Activated CD4-positive, alpha-beta memory T cell treated with anti-CD3 and anti-CD28 coated beads for 36 hours (primary cell): ENCODE results near the gene ZNF629. TPM values are rescaled to one million over a fixed set of nuclear protein-coding genes. Genes with fewer than 3 reads are reported as not detected.

Source experiments
- CTCF ChIA-PET: fragments of 350-600 bp; sonication (Branson Sonifier 250); formaldehyde crosslinking; loops from one replicate; lab custom pipeline; 2021; ENCODE audit warnings: antibody characterized with exemption, inconsistent platforms; lab: Charles Lee
- POLR2A ChIA-PET: fragments of 350-600 bp; sonication (Branson Sonifier 250); formaldehyde crosslinking; loops from one replicate; lab custom pipeline; 2021; ENCODE audit warnings: antibody characterized with exemption; lab: Charles Lee
- DNase-seq: peaks from one replicate; pipeline ENCODE4 v3.0.0-alpha.2; 2020
- H3K27ac Mint-ChIP-seq: one replicate; pipeline ENCODE4 v1.8.0; 2021; ENCODE audit warnings: mixed read lengths
- H3K27me3 Mint-ChIP-seq: one replicate; pipeline ENCODE4 v1.8.0; 2021; ENCODE audit warnings: mixed read lengths
- H3K36me3 Mint-ChIP-seq: one replicate; pipeline ENCODE4 v1.8.0; 2021; ENCODE audit warnings: mixed read lengths
- H3K4me1 Mint-ChIP-seq: one replicate; pipeline ENCODE4 v1.8.0; 2021; ENCODE audit warnings: low read depth, mixed read lengths
- H3K4me3 Mint-ChIP-seq: one replicate; pipeline ENCODE4 v1.8.0; 2021; ENCODE audit warnings: mild to moderate bottlenecking, mixed read lengths
- H3K9me3 Mint-ChIP-seq: one replicate; pipeline ENCODE4 v1.8.0; 2021; ENCODE audit warnings: mixed read lengths
- intact Hi-C: fragments of 100-400 bp; cut with micrococcal nuclease; formaldehyde crosslinking; loops from one replicate; pipeline ENCODE4 v1.15.1; 2023
- total RNA-seq, 2 experiments: library from RNA; stranded (reverse); gene quantifications; one replicate each; pipeline ENCODE4 v1.2.3, GENCODE V29; 2021

Gene ZNF629
- total RNA-seq, 2 experiments from 2014 or later = 2.9 to 3.1 TPM

DNA sequence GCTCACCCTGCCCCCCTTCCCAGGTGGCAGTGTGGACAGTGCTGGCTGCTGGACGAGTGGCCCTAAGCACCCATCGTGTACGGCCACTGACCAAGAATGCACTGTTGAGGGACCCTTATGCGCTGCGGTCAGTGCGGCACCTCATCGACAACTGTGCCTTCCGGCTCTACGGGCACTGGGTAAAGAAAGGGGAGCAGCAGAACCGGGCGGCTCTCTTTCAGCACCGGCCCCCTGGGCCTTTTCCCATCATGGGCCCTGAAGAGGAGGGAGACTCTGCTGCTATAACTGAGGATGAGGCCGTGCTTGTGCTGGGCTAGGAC, 30.3 kb downstream of the ZNF629 start:
- no peak overlapping the region for H3K4me3 Mint-ChIP-seq
- peaks cover 3% of the 10 kb centered on the region for H3K36me3 Mint-ChIP-seq
- ChIA-PET POLR2A (no interaction called here), CTCF (no interaction called here)
- peaks cover 10% of the 10 kb centered on the region for H3K4me1 Mint-ChIP-seq
- H3K27ac Mint-ChIP-seq = no peak overlapping the region
- DNase-seq = no peak
- intact Hi-C loops = no loop called here
- no peaks in the 10 kb centered on the region for H3K27me3 Mint-ChIP-seq
- H3K9me3 Mint-ChIP-seq = no peaks in the 10 kb centered on the region

DNA sequence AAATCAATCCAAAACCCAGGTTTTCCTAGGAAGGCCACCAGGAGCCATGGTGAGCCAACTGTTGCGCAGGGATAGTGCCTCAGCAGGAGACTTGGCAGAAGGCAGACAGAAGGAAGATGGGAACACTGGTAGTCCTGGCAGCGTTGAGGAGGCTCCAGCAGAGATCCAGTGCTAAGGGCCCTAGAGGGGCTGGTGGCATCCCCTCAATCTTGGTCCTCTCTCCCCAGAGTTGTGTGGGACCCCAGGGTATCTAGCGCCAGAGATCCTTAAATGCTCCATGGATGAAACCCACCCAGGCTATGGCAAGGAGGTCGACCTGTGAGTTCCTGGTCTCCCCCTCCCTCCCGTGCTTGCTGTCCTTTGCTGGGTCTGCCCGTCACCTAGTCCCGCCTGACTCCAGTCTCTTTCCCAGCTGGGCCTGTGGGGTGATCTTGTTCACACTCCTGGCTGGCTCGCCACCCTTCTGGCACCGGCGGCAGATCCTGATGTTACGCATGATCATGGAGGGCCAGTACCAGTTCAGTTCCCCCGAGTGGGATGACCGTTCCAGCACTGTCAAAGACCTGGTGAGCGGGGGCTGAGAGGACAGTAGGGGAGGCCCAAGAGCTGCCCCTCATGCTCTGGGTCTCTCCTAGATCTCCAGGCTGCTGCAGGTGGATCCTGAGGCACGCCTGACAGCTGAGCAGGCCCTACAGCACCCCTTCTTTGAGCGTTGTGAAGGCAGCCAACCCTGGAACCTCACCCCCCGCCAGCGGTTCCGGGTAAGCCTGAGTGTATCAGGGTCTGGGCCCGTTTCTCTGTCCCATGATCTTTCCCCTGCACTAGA, 30.8 kb downstream of the ZNF629 start:
- DNase-seq = no peak
- POLR2A ChIA-PET = no interaction called here
- Mint-ChIP-seq H3K27me3 (no peaks in the 10 kb centered on the region), H3K4me1 (peaks cover 9% of the 10 kb centered on the region), H3K27ac (no peak overlapping the region), H3K4me3 (no peak overlapping the region), H3K36me3 (peaks cover 9% of the 10 kb centered on the region), H3K9me3 (no peaks in the 10 kb centered on the region)
- CTCF ChIA-PET = no interaction called here
- intact Hi-C loops = no loop called here

DNA sequence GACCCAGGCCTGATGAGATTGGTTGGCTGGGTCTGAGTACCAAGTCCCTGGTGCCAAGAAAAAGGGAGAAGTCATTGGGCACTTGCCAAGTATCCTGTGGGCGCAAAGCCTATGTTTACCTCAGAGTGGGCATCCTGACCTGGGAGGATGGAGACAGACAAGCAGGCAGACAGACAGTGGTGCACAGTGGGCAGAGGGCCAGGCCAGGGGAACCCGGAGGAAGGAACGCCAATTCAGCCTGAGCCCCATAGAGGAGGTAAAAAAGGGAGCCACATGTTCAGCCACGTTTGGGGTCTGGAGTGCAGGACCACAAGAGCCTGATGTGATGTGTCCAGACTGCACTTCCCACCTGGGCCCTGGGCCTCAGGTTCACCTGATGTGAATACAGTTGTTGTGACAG, 33.4 kb downstream of the ZNF629 start:
- peaks cover 14% of the 10 kb centered on the region for H3K36me3 Mint-ChIP-seq
- ChIA-PET CTCF (no interaction called here), POLR2A (no interaction called here)
- peaks cover 11% of the 10 kb centered on the region for H3K4me1 Mint-ChIP-seq
- no peak overlapping the region for H3K4me3 Mint-ChIP-seq
- H3K9me3 Mint-ChIP-seq = no peaks in the 10 kb centered on the region
- peak overlapping the region; percentile 10 for H3K27ac Mint-ChIP-seq
- H3K27me3 Mint-ChIP-seq = no peaks in the 10 kb centered on the region
- DNase-seq = no peak
- intact Hi-C loops = no loop called here

DNA sequence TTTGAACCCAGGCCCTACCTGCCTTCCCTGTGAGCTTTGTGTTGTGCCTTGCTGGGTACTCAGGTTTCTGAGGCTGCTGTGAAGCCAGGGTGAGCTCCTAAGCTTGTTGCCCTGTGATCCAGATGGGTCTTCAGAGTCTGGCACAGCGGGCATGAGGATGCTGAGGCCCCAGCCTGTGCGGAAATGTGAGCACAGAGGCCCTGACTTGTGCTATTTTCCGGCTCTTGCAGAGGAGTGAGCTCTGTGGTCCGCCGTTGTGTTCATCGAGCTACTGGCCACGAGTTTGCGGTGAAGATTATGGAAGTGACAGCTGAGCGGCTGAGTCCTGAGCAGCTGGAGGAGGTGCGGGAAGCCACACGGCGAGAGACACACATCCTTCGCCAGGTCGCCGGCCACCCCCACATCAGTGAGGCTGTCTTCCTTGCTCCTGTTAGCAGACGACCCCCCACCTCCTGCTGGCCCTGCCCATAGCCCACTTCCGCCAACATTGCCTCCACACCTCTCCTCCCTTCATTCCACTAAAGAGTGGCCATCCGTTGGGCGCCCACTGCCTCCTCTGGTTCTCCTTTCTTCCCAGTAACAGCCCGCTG, 36.0 kb downstream of the ZNF629 start:
- Mint-ChIP-seq H3K27ac (no peak overlapping the region), H3K27me3 (no peaks in the 10 kb centered on the region), H3K9me3 (no peaks in the 10 kb centered on the region), H3K4me1 (peaks cover 20% of the 10 kb centered on the region), H3K4me3 (no peak overlapping the region), H3K36me3 (peaks cover 14% of the 10 kb centered on the region)
- intact Hi-C loops = no loop called here
- POLR2A ChIA-PET = interaction anchor here (1.3 kb wide), 1 partner anchor 9 kb away, joined by 3 read pairs; no protein-coding TSS in a partner anchor
- DNase-seq = no peak
- CTCF ChIA-PET = no interaction called here

DNA sequence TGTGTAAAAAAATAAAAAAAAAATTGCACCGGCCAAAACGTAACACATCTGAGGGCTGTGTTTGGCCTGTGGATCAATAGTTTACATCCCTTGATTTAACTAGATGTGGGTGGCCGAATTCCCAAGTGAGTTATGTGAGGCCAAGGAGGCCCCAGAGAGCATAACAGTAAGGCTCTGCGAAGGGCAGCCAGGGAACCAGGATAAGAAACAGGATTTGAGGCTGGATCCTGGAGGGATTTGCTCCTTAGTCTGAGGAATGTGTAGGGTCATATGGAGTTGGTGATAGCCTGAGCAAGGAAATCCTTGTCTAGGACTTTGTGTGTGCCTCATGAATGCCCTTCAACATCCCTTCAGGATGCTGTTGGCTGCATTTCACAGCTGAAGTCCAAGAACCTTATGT, 36.8 kb downstream of the ZNF629 start:
- Mint-ChIP-seq H3K4me1 (peaks cover 20% of the 10 kb centered on the region), H3K27me3 (no peaks in the 10 kb centered on the region), H3K9me3 (no peaks in the 10 kb centered on the region), H3K4me3 (peak overlapping the region; percentile 91), H3K27ac (no peak overlapping the region), H3K36me3 (peaks cover 11% of the 10 kb centered on the region)
- ChIA-PET POLR2A (interaction anchor here (1.3 kb wide), 1 partner anchor 10 kb away, joined by 3 read pairs; no protein-coding TSS in a partner anchor), CTCF (interaction anchor here (1.0 kb wide), 1 partner anchor 95 kb away, joined by 3 read pairs; no protein-coding TSS in a partner anchor)
- intact Hi-C loops = no loop called here
- DNase-seq = no peak

DNA sequence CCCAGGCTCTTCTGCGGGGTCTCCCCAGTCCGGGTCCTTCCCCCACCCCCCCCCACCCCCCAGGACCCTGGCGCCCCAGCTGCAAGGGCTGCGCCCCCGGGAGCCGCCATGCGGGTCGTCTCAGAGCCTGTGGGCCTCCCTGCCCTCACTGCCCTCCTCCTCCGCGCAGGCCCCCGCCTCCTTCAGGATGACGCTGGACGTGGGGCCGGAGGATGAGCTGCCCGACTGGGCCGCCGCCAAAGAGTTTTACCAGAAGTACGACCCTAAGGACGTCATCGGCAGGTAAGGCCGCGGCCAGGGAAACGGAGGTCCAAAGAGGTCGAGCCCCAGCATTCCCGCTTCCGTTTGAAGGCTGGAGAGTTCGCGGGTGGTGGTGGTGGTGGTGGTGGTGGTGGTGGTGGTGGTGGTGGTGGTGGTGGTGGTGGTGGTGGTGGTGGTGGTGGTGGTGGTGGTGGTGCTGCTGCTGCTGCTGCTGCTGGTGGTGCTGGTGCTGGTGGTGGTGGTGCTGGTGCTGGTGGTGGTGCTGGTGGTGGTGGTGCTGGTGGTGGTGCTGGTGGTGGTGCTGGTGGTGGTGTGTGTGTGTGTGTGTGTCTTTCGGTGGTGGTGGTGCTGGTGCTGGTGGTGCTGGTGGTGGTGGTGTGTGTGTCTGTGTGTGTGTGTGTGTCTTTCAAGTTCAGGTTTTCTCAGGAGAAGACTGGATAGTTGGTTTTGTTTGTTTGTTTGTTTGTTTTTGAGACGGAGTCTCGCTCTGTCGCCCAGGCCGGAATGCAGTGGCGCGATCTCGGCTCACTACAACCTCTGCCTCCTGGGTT, 38.2 kb downstream of the ZNF629 start:
- H3K9me3 Mint-ChIP-seq = no peaks in the 10 kb centered on the region
- POLR2A ChIA-PET = interaction anchor here (0.9 to 2.7 kb wide), 8 partner anchors 9 to 66 kb away, joined by 3 to 7 read pairs (median 4); no protein-coding TSS in a partner anchor
- peaks cover 20% of the 10 kb centered on the region for H3K4me1 Mint-ChIP-seq
- intact Hi-C loops = loop anchor here (1.0 to 5.0 kb wide), 6 partner anchors 13 to 283 kb away; partner anchors contain the start of genes CFAP119, FBRS, FBXL19 and RNF40
- CTCF ChIA-PET = interaction anchor here (1.4 to 1.6 kb wide), 3 partner anchors 66 to 154 kb away, joined by 4 to 13 read pairs (median 6); no protein-coding TSS in a partner anchor
- peak overlapping the region; percentile 91 for H3K4me3 Mint-ChIP-seq
- no peaks in the 10 kb centered on the region for H3K27me3 Mint-ChIP-seq
- peak overlapping the region; percentile 60 for H3K27ac Mint-ChIP-seq
- peak; percentile 46 for DNase-seq
- peaks cover 11% of the 10 kb centered on the region for H3K36me3 Mint-ChIP-seq

DNA sequence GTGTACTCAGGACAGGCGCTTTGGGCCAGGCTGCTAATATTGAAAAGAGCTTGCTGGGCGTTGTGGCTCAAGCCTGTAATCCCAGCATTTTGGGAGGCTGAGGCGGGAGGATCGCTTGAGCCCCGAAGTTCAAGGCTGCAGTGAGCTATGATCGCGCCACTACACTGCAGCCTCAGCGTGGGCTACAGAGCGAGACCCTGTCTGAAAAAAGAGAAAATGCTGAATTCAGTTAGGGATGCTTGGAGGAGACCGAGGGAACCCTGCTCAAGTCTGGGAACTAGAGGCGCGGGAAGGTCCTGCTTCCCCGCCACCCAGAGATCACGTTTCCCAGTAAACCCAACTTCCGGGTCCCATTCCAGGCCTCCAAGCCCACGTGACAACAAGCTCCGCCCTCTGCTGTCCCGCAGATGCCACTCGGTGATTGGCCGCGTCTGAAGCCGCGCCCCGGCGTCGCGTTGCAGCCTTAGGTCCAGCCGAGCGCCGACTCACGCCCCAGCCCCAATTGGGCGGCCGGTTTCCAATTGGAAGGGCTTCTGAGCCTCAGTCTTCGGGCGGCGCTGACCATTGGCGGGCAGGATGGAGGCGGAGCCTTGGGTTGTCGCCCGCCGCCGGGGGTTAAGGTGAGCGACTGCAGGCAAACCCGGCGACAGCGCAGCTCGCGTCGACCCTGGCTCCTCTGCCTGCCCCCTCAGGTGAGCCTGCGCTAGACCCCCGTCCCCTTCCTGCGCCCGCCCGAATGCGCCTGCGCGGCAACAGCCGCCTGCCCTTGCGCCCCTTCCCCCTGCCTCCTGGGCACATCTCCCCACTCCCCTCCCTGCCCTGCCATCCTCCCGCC, 39.0 kb downstream of the ZNF629 start, which contains the start of gene PHKG2:
Gene PHKG2, plus strand, starts transcription at position 627 of the 835 bp plus-strand sequence. CDS start 396 bp downstream, outside the sequence.
- no peaks in the 10 kb centered on the region for H3K27me3 Mint-ChIP-seq
- ChIA-PET POLR2A (interaction anchor here (0.9 to 2.7 kb wide), 8 partner anchors 9 to 67 kb away, joined by 3 to 7 read pairs (median 4); no protein-coding TSS in a partner anchor), CTCF (interaction anchor here (0.9 to 1.6 kb wide), 6 partner anchors 13 to 194 kb away, joined by 3 to 13 read pairs (median 4); no protein-coding TSS in a partner anchor)
- H3K27ac Mint-ChIP-seq = peak within 1 kb of the TSS; percentile 77
- intact Hi-C loops = loop anchor here (1.0 to 5.0 kb wide), 6 partner anchors 14 to 284 kb away; partner anchors contain the start of genes CFAP119, FBRS, FBXL19 and RNF40
- H3K9me3 Mint-ChIP-seq = no peaks in the 10 kb centered on the region
- peak within 1 kb of the TSS; percentile 91 for H3K4me3 Mint-ChIP-seq
- H3K36me3 Mint-ChIP-seq = peaks cover 16% of the 10 kb centered on the region
- H3K4me1 Mint-ChIP-seq = peaks cover 23% of the 10 kb centered on the region
- peak; percentile 99 for DNase-seq

DNA sequence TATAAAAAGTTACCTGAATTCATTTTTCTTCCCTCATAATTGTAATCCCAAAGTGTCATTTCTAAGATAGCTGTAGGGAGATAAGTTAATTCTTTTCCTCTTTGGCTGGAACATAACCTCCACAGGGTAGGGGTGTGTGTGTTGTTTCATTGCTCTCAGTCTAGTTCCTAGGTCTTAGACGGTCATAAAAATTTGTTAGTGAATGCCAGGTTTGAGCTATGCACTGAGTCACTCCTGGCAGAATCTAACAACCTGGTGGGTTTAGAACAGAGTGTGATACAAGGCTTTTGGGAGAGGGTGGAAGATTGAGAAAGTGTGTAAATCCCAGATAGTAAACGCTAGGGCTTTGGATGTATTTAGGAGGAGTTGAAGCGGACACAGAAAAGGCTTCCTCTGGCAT, 39.7 kb downstream of the ZNF629 start:
- Mint-ChIP-seq H3K27ac (peak overlapping the region; percentile 77), H3K9me3 (no peaks in the 10 kb centered on the region), H3K4me3 (peak overlapping the region; percentile 91), H3K27me3 (no peaks in the 10 kb centered on the region), H3K36me3 (peaks cover 16% of the 10 kb centered on the region), H3K4me1 (peaks cover 23% of the 10 kb centered on the region)
- ChIA-PET POLR2A (interaction anchor here (0.9 to 2.7 kb wide), 6 partner anchors 9 to 67 kb away, joined by 3 to 7 read pairs (median 4); no protein-coding TSS in a partner anchor), CTCF (interaction anchor here (0.6 to 1.6 kb wide), 7 partner anchors 12 to 343 kb away, joined by 3 to 13 read pairs (median 4); no protein-coding TSS in a partner anchor)
- intact Hi-C loops = loop anchor here (5.0 kb wide), 2 partner anchors 90 to 285 kb away; partner anchors contain the start of genes FBRS and STX4
- DNase-seq = no peak

DNA sequence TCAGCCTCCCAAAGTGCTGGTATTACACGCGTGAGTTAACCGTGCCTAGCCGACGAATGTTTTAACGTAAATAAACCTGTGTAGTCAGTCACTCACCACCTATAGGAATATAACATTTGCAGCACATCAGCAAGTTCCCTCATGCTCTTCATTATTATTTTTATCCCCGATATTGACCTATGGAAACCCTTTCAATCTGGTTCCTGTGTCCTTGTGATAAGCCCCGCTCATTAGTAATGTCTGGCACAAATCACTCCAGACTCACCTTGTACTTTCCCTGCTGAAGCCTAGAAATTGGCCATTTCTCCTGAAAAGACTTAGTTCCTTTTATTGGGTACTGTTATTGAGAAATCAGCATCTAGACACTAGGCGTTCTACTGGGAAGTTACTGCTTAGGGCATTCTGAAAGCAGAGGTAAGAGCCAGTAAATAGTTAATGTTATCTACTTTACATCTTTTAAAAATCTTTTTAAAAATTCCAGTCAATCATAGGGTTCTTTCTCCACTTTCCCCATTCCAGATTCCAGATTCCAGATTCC, 40.3 kb downstream of the ZNF629 start:
- H3K9me3 Mint-ChIP-seq = no peaks in the 10 kb centered on the region
- H3K36me3 Mint-ChIP-seq = peaks cover 20% of the 10 kb centered on the region
- no peak for DNase-seq
- H3K4me3 Mint-ChIP-seq = no peak overlapping the region
- POLR2A ChIA-PET = no interaction called here
- intact Hi-C loops = loop anchor here (5.0 kb wide), 2 partner anchors 89 to 286 kb away; partner anchors contain the start of genes FBRS and STX4
- peaks cover 24% of the 10 kb centered on the region for H3K4me1 Mint-ChIP-seq
- CTCF ChIA-PET = interaction anchor here (0.6 to 1.6 kb wide), 4 partner anchors 68 to 342 kb away, joined by 3 to 13 read pairs (median 4); no protein-coding TSS in a partner anchor
- H3K27ac Mint-ChIP-seq = no peak overlapping the region
- no peaks in the 10 kb centered on the region for H3K27me3 Mint-ChIP-seq

DNA sequence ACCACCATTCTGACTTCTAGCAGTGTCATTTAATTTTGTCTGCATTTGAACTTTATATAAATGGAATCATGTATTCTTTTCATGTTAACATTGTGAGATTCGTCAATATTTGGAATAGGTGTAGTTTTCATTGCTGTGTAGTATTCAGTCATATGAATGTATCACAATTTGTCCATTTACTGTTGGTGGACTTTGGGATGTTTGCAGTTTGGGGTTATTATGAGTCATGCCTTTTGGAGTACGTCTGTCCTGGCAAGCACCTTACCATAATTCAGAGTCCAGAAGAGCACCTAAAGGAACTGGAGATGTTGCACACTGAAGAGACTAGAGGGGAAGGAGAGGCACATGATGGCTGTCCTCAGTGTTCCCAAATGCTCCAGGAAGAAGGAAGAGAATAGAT, 41.9 kb downstream of the ZNF629 start:
- ChIA-PET CTCF (no interaction called here), POLR2A (no interaction called here)
- Mint-ChIP-seq H3K4me1 (peaks cover 35% of the 10 kb centered on the region), H3K36me3 (peaks cover 22% of the 10 kb centered on the region), H3K9me3 (no peaks in the 10 kb centered on the region), H3K4me3 (no peak overlapping the region), H3K27me3 (no peaks in the 10 kb centered on the region), H3K27ac (no peak overlapping the region)
- DNase-seq = no peak
- intact Hi-C loops = loop anchor here (5.0 kb wide), 2 partner anchors 88 to 287 kb away; partner anchors contain the start of genes FBRS and STX4
